ENCODE results near the gene HS6ST3.

- TF ChIP-seq GABPB1 (CRISPR knock-in tag; IDR thresholded peaks at IDR 0.05): no peak
- no peak for TF ChIP-seq NFE2L1 (CRISPR knock-in tag; IDR thresholded peaks at IDR 0.05)
- no peak for TF ChIP-seq MAX (CRISPR knock-in tag; IDR thresholded peaks at IDR 0.05)
- TF ChIP-seq ESRRA (CRISPR knock-in tag; IDR thresholded peaks at IDR 0.05; ENCODE audit: borderline replicate concordance): no peak
- TF ChIP-seq CTCF (IDR thresholded peaks at IDR 0.05): no peak
Measured at GRCh38 chr13:96821971-96822370, 732.1 kb downstream of the HS6ST3 start.

All from WTC11 (cell line).